Gastroesophageal sphincter (tissue), 4 donors: ENCODE results near the gene TRIP11. TPM values are rescaled to one million over a fixed set of nuclear protein-coding genes. Genes with fewer than 3 reads are reported as not detected.
A peak's percentile ranks its signal among the peaks of the same experiment; 100 is the strongest.

Experiments used
- ATAC-seq: fragments of 150-250 bp; one replicate; pipeline ENCODE4 v1.9.1; 2016; ENCODE audit warnings: mild to moderate bottlenecking, moderate library complexity
- H3K27ac ChIP-seq, 4 donors: fragments of 200-600 bp; sonication (generic) in 3 of 4; 1 replicate in 3 of 4; 2 replicates in 1 of 4; pipeline ENCODE4 v1.5.1; 2016 to 2019
- H3K27me3 ChIP-seq: fragments of 200-600 bp; sonication (generic); one replicate; pipeline ENCODE4 v1.5.1; 2019
- H3K36me3 ChIP-seq, 2 donors: fragments of 200-600 bp; sonication (generic); one replicate each; pipeline ENCODE4 v1.5.1; 2019; ENCODE audit warnings: control low read depth in 1 of 2
- H3K4me1 ChIP-seq, 3 donors: fragments of 200-600 bp; sonication (generic); 1 replicate in 2 of 3; 2 replicates in 1 of 3; pipeline ENCODE4 v1.5.1; 2016 to 2019; ENCODE audit warnings: control low read depth in 2 of 3
- H3K4me3 ChIP-seq, 2 donors: fragments of 200-600 bp; sonication (generic); one replicate each; pipeline ENCODE4 v1.5.1; 2019; ENCODE audit warnings: mild to moderate bottlenecking in 1 of 2, moderate library complexity in 1 of 2
- H3K9me3 ChIP-seq, 3 donors: fragments of 200-600 bp; sonication (generic); one replicate each; pipeline ENCODE4 v1.5.1; 2017 to 2019; ENCODE audit warnings: control low read depth in 2 of 3
- CTCF ChIP-seq, 4 experiments: fragments of 200-600 bp in 2 of 4; fragments of 450-650 bp in 2 of 4; sonication (generic) in 1 of 4; IDR thresholded peaks; one replicate each; pipeline ENCODE4 v1.5.1; 2017 to 2019; ENCODE audit warnings: antibody characterized with exemption in 4 of 4, mild to moderate bottlenecking in 2 of 4, moderate library complexity in 2 of 4
- EP300 ChIP-seq: sonication (generic); formaldehyde crosslinking; IDR thresholded peaks from one replicate; pipeline ENCODE4 v1.6.1; 2017; ENCODE audit warnings: antibody characterized with exemption, mild to moderate bottlenecking
- POLR2A ChIP-seq, 2 donors: fragments of 450-650 bp; IDR thresholded peaks; one replicate each; pipeline ENCODE4 v1.6.1; 2017; ENCODE audit warnings: antibody characterized with exemption in 2 of 2, mild to moderate bottlenecking in 2 of 2, moderate library complexity in 1 of 2
- POLR2AphosphoS5 ChIP-seq: sonication (generic); formaldehyde crosslinking; IDR thresholded peaks from one replicate; pipeline ENCODE4 v1.6.1; 2017; ENCODE audit warnings: antibody characterized with exemption
- WGBS, 2 donors: methylation state at CpG; one replicate each; pipeline ENCODE4 v1.1.5; 2018; ENCODE audit warnings: low coverage in 1 of 2; 5-methylcytosine and 5-hydroxymethylcytosine counted together
- total RNA-seq, 4 donors: library from RNA; depleted of rRNA; stranded (reverse); fragments of >200 nt; gene quantifications; one replicate each; pipeline ENCODE4 v1.1.0, GENCODE V29; 2016

The TRIP11 gene
- total RNA-seq, 4 donors from 2014 or later, result 39.3 to 51.6 (median 41.8) TPM

GRCh38 chr14:91964011-91964410, 75.8 kb downstream of the TRIP11 start:
- H3K27ac ChIP-seq, result no peak overlapping the region
- no peak for TF ChIP-seq POLR2A (IDR thresholded peaks at IDR 0.05)
- TF ChIP-seq EP300, result no peak
- no peak for TF ChIP-seq POLR2AphosphoS5
- TF ChIP-seq CTCF (IDR thresholded peaks at IDR 0.05), result no peak
- peaks cover 0 to 4% (median 0%) of the 10 kb centered on the region in 3 donors for H3K4me1 ChIP-seq
- H3K4me3 ChIP-seq, result no peak overlapping the region
- no peaks in the 10 kb centered on the region for H3K27me3 ChIP-seq
- no peak for ATAC-seq
- peaks cover 0 to 15% of the 10 kb centered on the region in 2 donors for H3K36me3 ChIP-seq
- WGBS, 2 donors, result 32 to 100% methylated on average over 1 of the region's 1 CpG
- no peaks in the 10 kb centered on the region for H3K9me3 ChIP-seq

GRCh38 chr14:91963465-91963864, 76.4 kb downstream of the TRIP11 start:
- Histone ChIP-seq H3K9me3 (no peaks in the 10 kb centered on the region), H3K36me3 (peaks cover 0 to 10% of the 10 kb centered on the region in 2 donors), H3K4me3 (no peak overlapping the region), H3K27ac (no peak overlapping the region), H3K4me1 (peaks cover 0 to 4% (median 0%) of the 10 kb centered on the region in 3 donors), H3K27me3 (peaks cover 2% of the 10 kb centered on the region)
- 37 to 58% methylated on average over 3 to 6 of the region's 6 CpGs for WGBS, 2 donors
- no peak for ATAC-seq
- TF ChIP-seq POLR2AphosphoS5 (peak; percentile 78), POLR2A (IDR thresholded peaks at IDR 0.05) (no peak)

- no peak for ATAC-seq
- Histone ChIP-seq H3K27me3 (peaks cover 8% of the 10 kb centered on the region), H3K4me3 (no peak overlapping the region), H3K4me1 (peaks cover 0 to 4% (median 0%) of the 10 kb centered on the region in 3 donors), H3K36me3 (no peaks in the 10 kb centered on the region), H3K9me3 (no peaks in the 10 kb centered on the region), H3K27ac (no peak overlapping the region)
- no peak for TF ChIP-seq CTCF (IDR thresholded peaks at IDR 0.05)
- TF ChIP-seq POLR2AphosphoS5, result no peak
- TF ChIP-seq POLR2A (IDR thresholded peaks at IDR 0.05), result no peak
- no peak for TF ChIP-seq EP300
- 49 to 77% methylated on average over 6 to 8 of the region's 14 CpGs for WGBS, 2 donors
These were observed 78.3 kb downstream of the TRIP11 start for GRCh38 chr14:91961297-91962220.

- H3K4me3 ChIP-seq, result no peak overlapping the region
- H3K4me1 ChIP-seq, result no peaks in the 10 kb centered on the region
- 90 to 97% methylated on average over 4 to 5 of the region's 9 CpGs for WGBS, 2 donors
- H3K27ac ChIP-seq, result no peak overlapping the region
- peaks cover 8% of the 10 kb centered on the region for H3K27me3 ChIP-seq
- TF ChIP-seq EP300 (no peak), POLR2AphosphoS5 (no peak), CTCF (IDR thresholded peaks at IDR 0.05) (no peak), POLR2A (IDR thresholded peaks at IDR 0.05) (no peak)
- ATAC-seq, result no peak
- H3K36me3 ChIP-seq, result no peaks in the 10 kb centered on the region
- no peaks in the 10 kb centered on the region for H3K9me3 ChIP-seq
These were observed 82.0 kb downstream of the TRIP11 start for GRCh38 chr14:91957876-91958313.

- H3K9me3 ChIP-seq, result no peaks in the 10 kb centered on the region
- WGBS, 2 donors, result 66 to 85% methylated on average over 5 of the region's 5 CpGs
- no peak overlapping the region for H3K27ac ChIP-seq
- H3K36me3 ChIP-seq, result no peaks in the 10 kb centered on the region
- no peak overlapping the region for H3K4me3 ChIP-seq
- no peaks in the 10 kb centered on the region for H3K4me1 ChIP-seq
- H3K27me3 ChIP-seq, result peaks cover 8% of the 10 kb centered on the region
- ATAC-seq, result no peak
- TF ChIP-seq POLR2A (IDR thresholded peaks at IDR 0.05) (no peak), CTCF (IDR thresholded peaks at IDR 0.05) (no peak), EP300 (no peak)
These were observed 83.2 kb downstream of the TRIP11 start for GRCh38 chr14:91956616-91957015.
